Cardiac fibroblast (primary cell): ENCODE results near the gene GFER.

Experiments
- DNase-seq, 2 donors: peaks; one replicate each; pipeline versions ENCODE4 v3.0.0 to v3.0.0-alpha.2; 2010; ENCODE audit warnings: low read depth in 2 of 2
- H3K4me3 ChIP-seq, 2 donors: replicated peaks in 1 of 2; 1 replicate in 1 of 2; 2 replicates in 1 of 2; pipeline ENCODE4 v1.5.1; 2011; ENCODE audit warnings: low read depth in 2 of 2, low read length in 2 of 2, mild to moderate bottlenecking in 2 of 2, moderate library complexity in 1 of 2
- CTCF ChIP-seq: IDR thresholded peaks from one replicate; pipeline ENCODE4 v1.5.1; 2011; ENCODE audit warnings: low read depth, mild to moderate bottlenecking, low read length, inconsistent platforms

The GFER gene

GRCh38 chr16:1990351-1991134 is 6.5 kb downstream of the GFER start:
- no peak for TF ChIP-seq CTCF

GRCh38 chr16:1991135-1991551 is 7.2 kb downstream of the GFER start:
- DNase-seq: no peak
- no peak overlapping the region for H3K4me3 ChIP-seq
- no peak for TF ChIP-seq CTCF

More at GRCh38 chr16:1990351-1991134, 6.5 kb downstream of the GFER start:
- DNase-seq: no peak
- H3K4me3 ChIP-seq: no peak overlapping the region

- TF ChIP-seq CTCF: no peak
- no peak for DNase-seq
- peak overlapping the region in 1 of 2 donors; percentile 38 for H3K4me3 ChIP-seq
Measured at GRCh38 chr16:1991588-1991947, 7.6 kb downstream of the GFER start.

GRCh38 chr16:1991948-1992703 is 8.1 kb downstream of the GFER start:
- peak overlapping the region in 1 of 2 donors; percentile 38 for H3K4me3 ChIP-seq
- DNase-seq: peak; percentile 93 to 94
- no peak for TF ChIP-seq CTCF

- TF ChIP-seq CTCF: no peak
- no peak overlapping the region for H3K4me3 ChIP-seq
- DNase-seq: no peak
Measured at GRCh38 chr16:1992704-1993317, 8.8 kb downstream of the GFER start.

- peak in 1 of 2 donors; percentile 59 for DNase-seq
- TF ChIP-seq CTCF: no peak
Measured at GRCh38 chr16:1993731-1994131, 9.7 kb downstream of the GFER start.

More at GRCh38 chr16:1993731-1994131, 9.7 kb downstream of the GFER start:
- no peak overlapping the region for H3K4me3 ChIP-seq
